IMR-90 (cell line): ENCODE data around the gene PFDN1. TPM values are rescaled to one million over a fixed set of nuclear protein-coding genes. Genes with fewer than 3 reads are reported as not detected.

Source experiments
- ATAC-seq: fragments of 200-7000 bp; cut with Tn5 transposase; 2 replicates; pipeline ENCODE4 v1.9.1; 2020; ENCODE audit warnings: low read depth, mild to moderate bottlenecking, moderate library complexity
- BruUV-seq: library from RNA; stranded (reverse); fragments of 400-500 nt; replicated peaks from 2 replicates; lab custom pipeline; 2021; lab: Mats Ljungman, UMichigan
- CTCF ChIA-PET: fragments of 300-600 bp; formaldehyde crosslinking; extraction: SDS; loops from one replicate; lab custom pipeline; 2021; ENCODE audit warnings: antibody characterized with exemption; lab: Yijun Ruan, JAX
- POLR2A ChIA-PET: fragments of 300-600 bp; sonication (Branson Sonifier 250); formaldehyde crosslinking; loops from one replicate; lab custom pipeline; 2022; ENCODE audit warnings: antibody characterized with exemption; ENCODE audit not compliant: unreplicated experiment; lab: Charles Lee
- DNase-seq: peaks from one replicate; pipeline ENCODE4 v3.0.0; 2013
- H2AFZ ChIP-seq: replicated peaks from 2 replicates; pipeline ENCODE3; 2013; ENCODE audit warnings: low read length, mild to moderate bottlenecking; ENCODE audit not compliant: poor library complexity
- H2AK5ac ChIP-seq: 2 replicates; pipeline ENCODE4 v1.6.1; 2013; ENCODE audit warnings: low read depth, low read length, inconsistent platforms
- H2AK9ac ChIP-seq: replicated peaks from 2 replicates; pipeline ENCODE3; 2013; ENCODE audit warnings: mild to moderate bottlenecking, low read depth, low read length, moderate library complexity; ENCODE audit not compliant: poor library complexity
- H2BK120ac ChIP-seq: 2 replicates; pipeline ENCODE4 v1.6.1; 2013; ENCODE audit warnings: low read depth, low read length, inconsistent platforms
- H2BK15ac ChIP-seq: 3 replicates; pipeline ENCODE4 v1.6.1; 2013; ENCODE audit warnings: low read depth, low read length, inconsistent platforms
- H2BK20ac ChIP-seq: 2 replicates; pipeline ENCODE4 v1.6.1; 2013; ENCODE audit warnings: low read depth, mild to moderate bottlenecking, inconsistent platforms, low read length, moderate library complexity
- H2BK5ac ChIP-seq: 2 replicates; pipeline ENCODE4 v1.6.1; 2013; ENCODE audit warnings: mild to moderate bottlenecking, low read depth, low read length, inconsistent platforms; ENCODE audit not compliant: poor library complexity, severe bottlenecking
- H3K14ac ChIP-seq: replicated peaks from 2 replicates; pipeline ENCODE4 v1.6.1; 2013; ENCODE audit warnings: low read depth, low read length, inconsistent platforms
- H3K18ac ChIP-seq: 2 replicates; pipeline ENCODE4 v1.6.1; 2013; ENCODE audit warnings: low read depth, low read length, control low read depth
- H3K23ac ChIP-seq: 2 replicates; pipeline ENCODE4 v1.6.1; 2013; ENCODE audit warnings: low read depth, low read length, inconsistent platforms
- H3K27ac ChIP-seq: 2 replicates; pipeline ENCODE4 v1.5.1; 2013; ENCODE audit warnings: mild to moderate bottlenecking, control low read depth, low read length; ENCODE audit not compliant: insufficient read depth
- H3K27me3 ChIP-seq: 2 replicates; pipeline ENCODE4 v1.6.1; 2013; ENCODE audit warnings: low read length; ENCODE audit not compliant: control insufficient read depth, insufficient read depth
- H3K36me3 ChIP-seq: 2 replicates; pipeline ENCODE4 v1.6.1; 2013; ENCODE audit warnings: low read length, mixed read lengths; ENCODE audit not compliant: control insufficient read depth, insufficient read depth
- H3K4ac ChIP-seq: 2 replicates; pipeline ENCODE4 v1.6.1; 2013; ENCODE audit warnings: low read depth, low read length, inconsistent platforms
- H3K4me1 ChIP-seq: 2 replicates; pipeline ENCODE4 v1.6.1; 2013; ENCODE audit warnings: low read length, mixed read lengths; ENCODE audit not compliant: control insufficient read depth, insufficient read depth
- H3K4me2 ChIP-seq: 2 replicates; pipeline ENCODE4 v1.6.1; 2013; ENCODE audit warnings: low read depth, mild to moderate bottlenecking, control low read depth, low read length, moderate library complexity
- H3K4me3 ChIP-seq: 2 replicates; pipeline ENCODE4 v1.5.1; 2013; ENCODE audit warnings: low read depth, mild to moderate bottlenecking, control low read depth, low read length, moderate library complexity; ENCODE audit not compliant: insufficient read depth
- H3K56ac ChIP-seq: 2 replicates; pipeline ENCODE4 v1.6.1; 2013; ENCODE audit warnings: low read length, inconsistent platforms; ENCODE audit not compliant: insufficient read depth; ENCODE audit errors: extremely low read depth
- H3K79me1 ChIP-seq, 2 experiments: 2 replicates each; pipeline ENCODE4 v1.6.1; 2013; ENCODE audit warnings: low read length in 2 of 2, inconsistent platforms in 1 of 2, low read depth in 1 of 2
- H3K9ac ChIP-seq: 2 replicates; pipeline ENCODE4 v1.6.1; 2013; ENCODE audit warnings: low read depth, low read length, control low read depth
- H3K9me1 ChIP-seq: 2 replicates; pipeline ENCODE4 v1.6.1; 2013; ENCODE audit warnings: low read length, inconsistent platforms; ENCODE audit not compliant: insufficient read depth
- H3K9me3 ChIP-seq: 2 replicates; pipeline ENCODE4 v1.6.1; 2013; ENCODE audit warnings: low read length; ENCODE audit not compliant: control insufficient read depth, insufficient read depth
- H4K20me1 ChIP-seq: 2 replicates; pipeline ENCODE4 v1.6.1; 2013; ENCODE audit warnings: low read length, inconsistent platforms; ENCODE audit not compliant: insufficient read depth
- H4K5ac ChIP-seq: 2 replicates; pipeline ENCODE4 v1.6.1; 2013; ENCODE audit warnings: mild to moderate bottlenecking, low read depth, low read length, control low read depth
- H4K8ac ChIP-seq, 2 experiments: 2 replicates each; pipeline ENCODE4 v1.6.1; 2013; ENCODE audit warnings: low read depth in 2 of 2, low read length in 2 of 2, control low read depth in 1 of 2, inconsistent platforms in 1 of 2
- H4K91ac ChIP-seq: 2 replicates; pipeline ENCODE4 v1.6.1; 2013; ENCODE audit warnings: low read depth, low read length, inconsistent platforms; ENCODE audit not compliant: insufficient read depth
- BHLHE40 ChIP-seq: fragments of 150-350 bp; IDR thresholded peaks from 2 replicates; pipeline ENCODE4 v1.6.1; 2016; ENCODE audit warnings: mild to moderate bottlenecking, low read depth, low read length
- CHD1 ChIP-seq: IDR thresholded peaks from 2 replicates; pipeline ENCODE4 v1.6.1; 2012; ENCODE audit warnings: low read depth, low read length, improper control_type of control experiment
- MAFK ChIP-seq: IDR thresholded peaks from 2 replicates; pipeline ENCODE4 v1.6.1; 2012; ENCODE audit warnings: low read depth, low read length, improper control_type of control experiment
- RAD21 ChIP-seq: IDR thresholded peaks from 2 replicates; pipeline ENCODE4 v1.6.1; 2012; ENCODE audit warnings: low read length, improper control_type of control experiment
- RCOR1 ChIP-seq: IDR thresholded peaks from 2 replicates; pipeline ENCODE4 v1.6.1; 2012; ENCODE audit warnings: mild to moderate bottlenecking, low read length, improper control_type of control experiment; ENCODE audit not compliant: insufficient replicate concordance
- SMC3 ChIP-seq: fragments of 150-350 bp; IDR thresholded peaks from 2 replicates; pipeline ENCODE4 v1.6.1; 2016; ENCODE audit warnings: low read depth, mild to moderate bottlenecking, antibody characterized with exemption, low read length, moderate library complexity
- WGBS, 2 experiments: methylation state at CpG; one replicate each; pipeline versions ENCODE4 v1.1.5 to v1.1.7; 2013; ENCODE audit warnings: missing lambda C conversion rate in 2 of 2; ENCODE audit not compliant: insufficient read length in 1 of 2; ENCODE audit errors: extremely low coverage in 2 of 2; 5-methylcytosine and 5-hydroxymethylcytosine counted together
- dilution Hi-C: fragments of 300-500 bp; cut with HindIII; formaldehyde crosslinking; loops from one replicate; pipeline ENCODE4 v1.14.3; 2018; ENCODE audit warnings: low sequenced_read_pairs; ENCODE audit not compliant: unreplicated experiment
- in situ Hi-C: fragments of 300-500 bp; cut with MboI; formaldehyde crosslinking; loops from 3 replicates; pipeline ENCODE4 v1.14.3; 2019; ENCODE audit warnings: low sequenced_read_pairs, inconsistent platforms, mixed read lengths
- intact Hi-C: fragments of 100-400 bp; cut with micrococcal nuclease; formaldehyde crosslinking; loops from 2 replicates; pipeline ENCODE4 v1.10.0; 2022
- polyA plus RNA-seq, 3 experiments: library from polyadenylated mRNA; depleted of rRNA; stranded (reverse); fragments of >200 nt; gene quantifications; 2 replicates each; pipeline ENCODE4 v1.2.3, GENCODE V29; 2012; ENCODE audit warnings: low replicate concordance in 1 of 3
- total RNA-seq: library from RNA; depleted of rRNA; stranded (reverse); fragments of >200 nt; gene quantifications from 2 replicates; pipeline ENCODE4 v1.2.3, GENCODE V29; 2012

Gene PFDN1
- total and polyA plus RNA-seq, 2 of the 4 experiments (the other 2 are of a cell fraction), result 98.8 to 134 TPM

DNA sequence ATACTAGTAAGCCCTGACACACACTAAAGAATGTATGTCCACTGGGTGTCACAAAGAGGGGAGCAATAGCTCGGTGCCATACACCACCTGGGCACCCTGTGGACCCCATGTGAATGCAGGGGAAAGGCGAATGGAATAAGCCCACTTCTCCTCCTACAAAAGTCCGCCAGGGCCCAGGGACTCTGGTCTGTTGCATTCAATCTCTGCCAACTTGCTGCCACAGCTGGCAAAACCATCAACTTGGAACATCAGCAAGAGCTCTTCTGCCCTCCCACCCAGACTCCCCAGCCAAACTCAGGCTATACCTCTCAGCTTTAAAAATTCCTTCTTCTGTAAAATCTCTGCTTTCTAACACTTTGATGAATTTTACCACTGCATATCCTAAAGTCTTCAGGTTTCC, 54.5 kb downstream of the PFDN1 start:
- 100% methylated on average over 1 of the region's 3 CpGs; no CpG with 5 or more reads in 1 of the 2 experiments for WGBS, 2 experiments
- Histone ChIP-seq H3K36me3 (peaks cover 5% of the 10 kb centered on the region; the same call in 1 of the 2 replicates), H3K56ac (no peak overlapping the region), H4K20me1 (peaks cover 20% of the 10 kb centered on the region; the same call in 1 of the 2 replicates), H3K27me3 (no peaks in the 10 kb centered on the region), H3K14ac (no peak overlapping the region), H4K91ac (no peak overlapping the region), H2BK5ac (no peak overlapping the region), H3K4me3 (no peak overlapping the region), H3K4ac (no peak overlapping the region), H3K18ac (no peak overlapping the region), H2BK20ac (no peak overlapping the region), H3K9me1 (peaks cover 22% of the 10 kb centered on the region), H3K4me1 (peaks cover 30% of the 10 kb centered on the region), H4K8ac (no peak overlapping the region), H2BK120ac (no peak overlapping the region), H3K4me2 (no peak overlapping the region), H2AFZ (no peak overlapping the region), H3K79me1 (peaks cover 34 to 80% of the 10 kb centered on the region in 2 experiments), H3K27ac (no peak overlapping the region), H2AK5ac (no peak overlapping the region), H4K5ac (no peak overlapping the region), H3K9ac (no peak overlapping the region), H2AK9ac (no peak overlapping the region), H3K23ac (no peak overlapping the region), H2BK15ac (no peak overlapping the region), H3K9me3 (no peaks in the 10 kb centered on the region)
- no peak for ATAC-seq
- intact Hi-C loops, result loop anchor here (10.0 kb wide), 3 partner anchors 386 to 476 kb away; partner anchors contain the start of genes CD14, HARS1, HARS2 and TMCO6
- dilution Hi-C loops, result no loop called here
- in situ Hi-C loops, result no loop called here
- DNase-seq, result no peak
- ChIA-PET POLR2A (no interaction called here), CTCF (interaction anchor here (0.9 kb wide), 1 partner anchor 98 kb away, joined by 3 read pairs; the partner anchor contains the start of gene HBEGF)
- no TSS peak for BruUV-seq
- TF ChIP-seq CHD1 (no peak), RCOR1 (no peak), SMC3 (no peak), MAFK (no peak), BHLHE40 (no peak), RAD21 (no peak)
